ENCODE data around the gene PLEKHA6.

GRCh38 chr1:204258213-204259115 is 101.3 kb downstream of the PLEKHA6 start:
- TF ChIP-seq, protein P1, sequence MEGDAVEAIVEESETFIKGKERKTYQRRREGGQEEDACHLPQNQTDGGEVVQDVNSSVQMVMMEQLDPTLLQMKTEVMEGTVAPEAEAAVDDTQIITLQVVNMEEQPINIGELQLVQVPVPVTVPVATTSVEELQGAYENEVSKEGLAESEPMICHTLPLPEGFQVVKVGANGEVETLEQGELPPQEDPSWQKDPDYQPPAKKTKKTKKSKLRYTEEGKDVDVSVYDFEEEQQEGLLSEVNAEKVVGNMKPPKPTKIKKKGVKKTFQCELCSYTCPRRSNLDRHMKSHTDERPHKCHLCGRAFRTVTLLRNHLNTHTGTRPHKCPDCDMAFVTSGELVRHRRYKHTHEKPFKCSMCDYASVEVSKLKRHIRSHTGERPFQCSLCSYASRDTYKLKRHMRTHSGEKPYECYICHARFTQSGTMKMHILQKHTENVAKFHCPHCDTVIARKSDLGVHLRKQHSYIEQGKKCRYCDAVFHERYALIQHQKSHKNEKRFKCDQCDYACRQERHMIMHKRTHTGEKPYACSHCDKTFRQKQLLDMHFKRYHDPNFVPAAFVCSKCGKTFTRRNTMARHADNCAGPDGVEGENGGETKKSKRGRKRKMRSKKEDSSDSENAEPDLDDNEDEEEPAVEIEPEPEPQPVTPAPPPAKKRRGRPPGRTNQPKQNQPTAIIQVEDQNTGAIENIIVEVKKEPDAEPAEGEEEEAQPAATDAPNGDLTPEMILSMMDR (IDR thresholded peaks at IDR 0.05): peak in 1 of 2 donors; percentile 60
- TF ChIP-seq POLR2AphosphoS5 (IDR thresholded peaks at IDR 0.05): no peak
- TF ChIP-seq POLR2A (IDR thresholded peaks at IDR 0.05): no peak
